ENCODE measurements around the gene MYO9B.

DNA sequence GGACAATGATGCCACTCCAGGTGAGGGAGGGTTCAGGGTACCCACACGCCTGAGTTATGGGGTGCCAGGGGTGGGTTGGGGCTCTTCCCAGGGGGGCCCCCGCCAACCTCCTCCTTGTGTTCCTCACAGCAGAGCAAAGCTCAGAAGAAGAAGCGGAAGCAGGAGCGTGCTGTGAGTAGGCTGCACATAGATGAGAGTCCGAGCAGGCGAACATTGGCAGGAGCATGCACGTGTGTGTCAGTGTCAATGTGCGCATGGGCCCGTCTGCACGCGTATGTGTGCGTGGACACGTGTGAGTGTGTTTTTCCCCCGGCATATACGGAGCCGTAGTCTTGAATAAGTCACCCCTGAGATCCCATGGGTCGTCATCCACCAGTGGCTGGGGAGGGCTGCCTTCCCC, 127.1 kb downstream of the MYO9B start:
- TF ChIP-seq GATA2 (IDR thresholded peaks at IDR 0.05; ENCODE audit: low read depth, low read length) (no peak), GATA3 (IDR thresholded peaks at IDR 0.05; ENCODE audit: low read depth, low read length) (no peak)

Measured in SH-SY5Y (cell line).